GM12874 (cell line): ENCODE data around the gene RASD2.

Experiments
- TF ChIP-seq, protein P1 (sequence below): IDR thresholded peaks from 2 replicates; pipeline ENCODE4 v1.5.1; 2011; ENCODE audit warnings: low read depth, mild to moderate bottlenecking, control low read depth, low read length, moderate library complexity; ENCODE audit not compliant: insufficient read depth

RASD2 gene

GRCh38 chr22:35540595-35541253, at the start of gene RASD2:
RASD2 (plus strand) TSS chr22:35540831; CDS start chr22:35546810, 5,979 bp downstream.
- TF ChIP-seq, protein P1, sequence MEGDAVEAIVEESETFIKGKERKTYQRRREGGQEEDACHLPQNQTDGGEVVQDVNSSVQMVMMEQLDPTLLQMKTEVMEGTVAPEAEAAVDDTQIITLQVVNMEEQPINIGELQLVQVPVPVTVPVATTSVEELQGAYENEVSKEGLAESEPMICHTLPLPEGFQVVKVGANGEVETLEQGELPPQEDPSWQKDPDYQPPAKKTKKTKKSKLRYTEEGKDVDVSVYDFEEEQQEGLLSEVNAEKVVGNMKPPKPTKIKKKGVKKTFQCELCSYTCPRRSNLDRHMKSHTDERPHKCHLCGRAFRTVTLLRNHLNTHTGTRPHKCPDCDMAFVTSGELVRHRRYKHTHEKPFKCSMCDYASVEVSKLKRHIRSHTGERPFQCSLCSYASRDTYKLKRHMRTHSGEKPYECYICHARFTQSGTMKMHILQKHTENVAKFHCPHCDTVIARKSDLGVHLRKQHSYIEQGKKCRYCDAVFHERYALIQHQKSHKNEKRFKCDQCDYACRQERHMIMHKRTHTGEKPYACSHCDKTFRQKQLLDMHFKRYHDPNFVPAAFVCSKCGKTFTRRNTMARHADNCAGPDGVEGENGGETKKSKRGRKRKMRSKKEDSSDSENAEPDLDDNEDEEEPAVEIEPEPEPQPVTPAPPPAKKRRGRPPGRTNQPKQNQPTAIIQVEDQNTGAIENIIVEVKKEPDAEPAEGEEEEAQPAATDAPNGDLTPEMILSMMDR, result no peak

DNA sequence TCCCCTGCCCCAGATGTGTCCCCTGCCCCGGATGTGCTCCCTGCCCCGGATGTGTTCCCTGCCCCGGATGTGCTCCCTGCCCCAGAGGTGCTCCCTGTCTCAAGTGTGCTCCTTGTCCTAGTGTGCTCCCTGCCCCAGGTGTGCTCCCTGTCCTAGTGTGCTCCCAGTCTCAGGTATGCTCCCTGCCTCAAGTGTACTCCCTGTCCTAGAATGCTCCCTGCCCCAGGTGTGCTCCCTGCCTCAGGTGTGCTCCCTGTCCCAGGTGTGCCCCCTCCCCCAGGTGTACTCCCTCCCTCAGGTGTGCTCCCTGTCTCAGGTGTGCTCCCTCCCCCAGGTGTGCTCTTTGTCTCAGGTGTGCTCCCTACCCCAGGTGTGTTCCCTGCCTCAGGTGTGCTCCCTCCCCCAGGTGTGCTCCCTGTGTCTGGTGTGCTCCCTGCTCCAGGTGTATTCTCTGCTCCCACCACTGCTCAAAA, 48.7 kb upstream of the RASD2 start:
- TF ChIP-seq, protein P1, result no peak

DNA sequence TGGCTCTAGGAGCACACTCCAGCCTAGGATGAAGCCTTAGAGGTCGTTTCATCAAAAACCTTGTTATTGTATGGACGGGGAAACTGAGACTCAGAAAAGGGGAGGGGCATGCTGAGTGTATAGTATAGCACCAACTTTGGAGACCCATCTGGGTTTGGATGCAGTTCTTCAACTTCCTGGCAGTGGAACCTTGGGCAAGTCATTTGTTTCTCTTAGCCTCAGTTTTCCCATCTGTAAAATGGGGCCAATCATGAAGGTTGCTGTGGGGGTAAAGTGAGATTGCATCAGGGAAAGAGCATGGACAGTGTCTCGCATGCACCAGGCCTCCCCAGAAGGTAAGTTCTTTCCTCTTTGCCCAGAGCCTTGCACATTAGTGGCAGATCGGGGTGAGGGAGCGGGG, 47.6 kb upstream of the RASD2 start:
- TF ChIP-seq, protein P1, result no peak

- TF ChIP-seq, protein P1, result no peak
Observed at GRCh38 chr22:35496768-35497312, 43.8 kb upstream of the RASD2 start.

DNA sequence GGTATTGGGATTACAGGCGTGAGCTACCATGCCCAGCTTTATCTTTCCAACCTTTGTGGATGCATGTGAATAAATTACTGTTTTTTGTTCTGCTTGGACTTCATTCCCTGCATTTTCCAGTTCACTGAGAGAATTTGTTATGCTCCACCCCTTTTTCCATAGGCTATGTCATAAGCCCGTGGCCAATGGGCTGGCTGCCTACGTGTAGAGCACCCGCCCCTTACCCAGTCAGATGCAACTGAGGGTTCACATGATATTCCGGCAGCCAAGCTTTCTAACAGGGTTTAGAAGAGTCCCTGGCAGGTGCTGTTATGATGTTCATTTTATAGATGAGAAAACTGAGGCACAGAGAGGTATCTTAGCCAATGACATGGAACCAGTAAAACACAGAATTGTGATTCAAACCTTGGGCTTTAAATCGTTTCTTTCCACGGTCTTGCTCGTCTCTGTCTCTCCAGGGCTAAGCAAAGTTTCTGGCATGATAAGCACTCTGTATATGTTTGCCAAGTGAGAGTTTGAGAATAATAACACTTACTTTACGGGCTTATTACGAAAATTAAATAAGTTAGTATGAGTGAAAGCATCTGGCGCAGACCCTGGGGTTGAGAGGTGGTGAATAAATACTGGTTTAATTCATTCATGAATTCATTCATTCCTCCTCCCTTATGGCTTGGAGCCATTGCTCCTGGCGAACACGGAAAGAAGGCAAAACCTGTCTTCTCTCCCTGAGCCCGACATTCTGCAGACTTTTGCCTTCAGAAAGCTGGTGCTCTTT, 42.4 kb upstream of the RASD2 start:
- TF ChIP-seq, protein P1, result no peak

DNA sequence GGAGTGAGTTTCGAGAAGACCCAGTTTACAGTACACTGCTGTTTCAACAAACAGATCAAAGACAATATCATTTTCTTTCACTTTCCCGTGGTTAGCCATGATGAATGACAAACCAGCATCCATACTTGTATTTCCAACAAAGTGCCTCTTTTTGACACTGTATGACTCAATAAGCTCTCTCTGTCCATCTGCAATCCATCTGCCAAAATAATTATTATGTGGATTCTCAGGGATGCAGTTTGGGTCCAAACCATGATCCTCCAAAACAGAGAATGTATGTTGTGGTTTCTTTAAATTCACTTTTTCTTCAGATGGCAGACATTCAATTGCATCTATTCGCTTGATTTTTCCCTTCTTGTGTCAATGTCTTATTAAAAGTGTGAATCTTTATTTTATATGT, 37.8 kb upstream of the RASD2 start:
- TF ChIP-seq, protein P1, result no peak

- TF ChIP-seq, protein P1, result no peak
Observed at GRCh38 chr22:35505399-35506258, 35.0 kb upstream of the RASD2 start.
